OCI-LY1 (cell line): ENCODE results near the gene MUC7.

Experiments used
- H2AFZ ChIP-seq: fragments of 200-600 bp; sonication (generic), shearing (Covaris generic); 2 replicates; pipeline ENCODE4 v1.6.0; 2014; ENCODE audit warnings: antibody characterized with exemption, mild to moderate bottlenecking, low read length
- H3F3A ChIP-seq: fragments of 200-600 bp; sonication (generic), shearing (Covaris generic); 2 replicates; pipeline ENCODE4 v1.6.0; 2014; ENCODE audit warnings: mild to moderate bottlenecking, antibody characterized with exemption, low read length, moderate library complexity; ENCODE audit not compliant: insufficient read depth
- H3K27ac ChIP-seq: fragments of 200-600 bp; sonication (generic); 2 replicates; pipeline ENCODE4 v1.5.1; 2014; ENCODE audit warnings: low read length, mixed run types, mild to moderate bottlenecking, low read depth; ENCODE audit not compliant: poor library complexity, severe bottlenecking
- H3K27me3 ChIP-seq: fragments of 200-600 bp; sonication (generic); 2 replicates; pipeline ENCODE4 v1.6.0; 2014; ENCODE audit warnings: antibody characterized with exemption, mild to moderate bottlenecking, low read length, moderate library complexity; ENCODE audit not compliant: insufficient read depth
- H3K36me3 ChIP-seq: fragments of 200-600 bp; sonication (generic); 2 replicates; pipeline ENCODE4 v1.6.1; 2014; ENCODE audit warnings: mild to moderate bottlenecking, antibody characterized with exemption, low read length, moderate library complexity, mixed read lengths; ENCODE audit not compliant: insufficient read depth
- H3K4me1 ChIP-seq: fragments of 200-600 bp; sonication (generic); 2 replicates; pipeline ENCODE4 v1.5.1; 2014; ENCODE audit warnings: mild to moderate bottlenecking, low read length, moderate library complexity; ENCODE audit not compliant: insufficient read depth, severe bottlenecking
- H3K4me2 ChIP-seq: fragments of 200-600 bp; sonication (generic), shearing (Covaris generic); 2 replicates; pipeline ENCODE4 v1.6.1; 2014; ENCODE audit warnings: low read length
- H3K4me3 ChIP-seq: fragments of 200-600 bp; sonication (generic); 2 replicates; pipeline ENCODE4 v1.5.1; 2014; ENCODE audit warnings: low read length, low read depth, mild to moderate bottlenecking, mixed read lengths; ENCODE audit not compliant: poor library complexity, severe bottlenecking
- H3K79me2 ChIP-seq: fragments of 200-600 bp; shearing (Covaris generic); 2 replicates; pipeline ENCODE4 v1.6.1; 2016; ENCODE audit warnings: mixed run types, low read length, mixed read lengths; ENCODE audit not compliant: insufficient read depth
- H3K9ac ChIP-seq: fragments of 200-600 bp; sonication (generic), shearing (Covaris generic); 2 replicates; pipeline ENCODE4 v1.6.1; 2014; ENCODE audit warnings: mild to moderate bottlenecking, low read length, mixed read lengths
- H3K9me2 ChIP-seq: fragments of 200-600 bp; sonication (generic), shearing (Covaris generic); 2 replicates; pipeline ENCODE4 v1.6.1; 2014; ENCODE audit warnings: low read depth, mild to moderate bottlenecking, low read length, mixed read lengths
- H3K9me3 ChIP-seq: fragments of 200-600 bp; shearing (Covaris generic); 2 replicates; pipeline ENCODE4 v1.6.1; 2014; ENCODE audit warnings: low read length, mixed read lengths
- H4K20me1 ChIP-seq: fragments of 200-600 bp; sonication (generic), shearing (Covaris generic); 2 replicates; pipeline ENCODE4 v1.6.0; 2016; ENCODE audit warnings: mild to moderate bottlenecking, low read length; ENCODE audit not compliant: insufficient read depth
- EZH2 ChIP-seq: fragments of 200-600 bp; sonication (generic), shearing (Covaris generic); IDR thresholded peaks from 2 replicates; pipeline ENCODE4 v1.8.0; 2017; ENCODE audit warnings: borderline replicate concordance, mixed run types, mild to moderate bottlenecking, antibody characterized with exemption, low read length, moderate library complexity, mixed read lengths
- TF ChIP-seq, protein P1 (sequence below): fragments of 200-600 bp; sonication (generic), shearing (Covaris generic); IDR thresholded peaks from 2 replicates; pipeline ENCODE4 v1.5.1; 2017; ENCODE audit warnings: mild to moderate bottlenecking, antibody characterized with exemption, low read length, moderate library complexity, mixed read lengths

Gene MUC7

DNA sequence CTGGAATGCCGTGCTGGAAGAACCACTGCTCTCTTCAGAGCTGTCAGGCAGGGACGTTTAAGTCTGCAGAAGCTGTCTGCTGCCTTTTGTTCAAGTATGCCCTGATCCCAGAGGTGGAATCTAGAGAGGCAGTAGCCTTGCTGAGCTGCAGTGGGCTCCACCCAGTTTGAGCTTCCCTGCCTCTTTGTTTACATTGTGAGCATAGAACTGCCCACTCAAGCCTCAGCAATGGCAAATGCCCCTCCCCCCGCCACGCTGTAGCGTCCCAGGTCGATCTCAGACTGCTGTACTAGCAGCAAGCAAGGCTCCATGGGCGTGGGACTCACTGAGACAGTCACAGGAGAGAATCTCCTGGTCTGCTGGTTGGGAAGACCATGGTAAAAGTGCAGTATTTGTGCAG is 34.8 kb upstream of the MUC7 start:
- peaks cover 5% of the 10 kb centered on the region for H3K4me1 ChIP-seq
- H3K27me3 ChIP-seq = no peaks in the 10 kb centered on the region
- no peak overlapping the region for H3K9ac ChIP-seq
- no peaks in the 10 kb centered on the region for H3F3A ChIP-seq
- TF ChIP-seq EZH2 = no peak
- TF ChIP-seq, protein P1, sequence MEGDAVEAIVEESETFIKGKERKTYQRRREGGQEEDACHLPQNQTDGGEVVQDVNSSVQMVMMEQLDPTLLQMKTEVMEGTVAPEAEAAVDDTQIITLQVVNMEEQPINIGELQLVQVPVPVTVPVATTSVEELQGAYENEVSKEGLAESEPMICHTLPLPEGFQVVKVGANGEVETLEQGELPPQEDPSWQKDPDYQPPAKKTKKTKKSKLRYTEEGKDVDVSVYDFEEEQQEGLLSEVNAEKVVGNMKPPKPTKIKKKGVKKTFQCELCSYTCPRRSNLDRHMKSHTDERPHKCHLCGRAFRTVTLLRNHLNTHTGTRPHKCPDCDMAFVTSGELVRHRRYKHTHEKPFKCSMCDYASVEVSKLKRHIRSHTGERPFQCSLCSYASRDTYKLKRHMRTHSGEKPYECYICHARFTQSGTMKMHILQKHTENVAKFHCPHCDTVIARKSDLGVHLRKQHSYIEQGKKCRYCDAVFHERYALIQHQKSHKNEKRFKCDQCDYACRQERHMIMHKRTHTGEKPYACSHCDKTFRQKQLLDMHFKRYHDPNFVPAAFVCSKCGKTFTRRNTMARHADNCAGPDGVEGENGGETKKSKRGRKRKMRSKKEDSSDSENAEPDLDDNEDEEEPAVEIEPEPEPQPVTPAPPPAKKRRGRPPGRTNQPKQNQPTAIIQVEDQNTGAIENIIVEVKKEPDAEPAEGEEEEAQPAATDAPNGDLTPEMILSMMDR = no peak
- no peak overlapping the region for H3K4me3 ChIP-seq
- no peak overlapping the region for H2AFZ ChIP-seq
- H3K36me3 ChIP-seq = no peaks in the 10 kb centered on the region
- no peaks in the 10 kb centered on the region for H3K9me3 ChIP-seq
- no peak overlapping the region for H3K4me2 ChIP-seq
- no peaks in the 10 kb centered on the region for H3K79me2 ChIP-seq
- no peak overlapping the region for H3K27ac ChIP-seq
- no peaks in the 10 kb centered on the region for H3K9me2 ChIP-seq
- no peaks in the 10 kb centered on the region for H4K20me1 ChIP-seq

DNA sequence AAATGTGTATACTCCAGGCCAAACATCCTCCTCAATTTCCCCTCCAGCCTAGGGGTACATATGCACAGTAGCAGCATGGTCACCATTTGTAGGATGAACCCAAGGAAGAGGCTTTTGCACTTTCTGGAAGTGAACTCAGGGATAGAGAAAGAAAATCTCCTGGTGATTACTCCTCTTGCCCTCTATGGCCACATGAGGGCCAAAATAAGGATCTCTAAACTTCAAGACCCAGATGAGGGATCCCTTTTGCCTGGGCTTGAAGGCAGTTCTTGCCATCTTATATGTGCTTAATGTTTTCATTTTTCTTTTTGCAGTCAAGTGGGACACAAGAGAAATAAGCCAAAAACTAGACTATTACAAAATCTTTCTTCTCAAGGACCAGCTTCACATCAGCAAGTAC is 29.5 kb upstream of the MUC7 start:
- no peaks in the 10 kb centered on the region for H3K27me3 ChIP-seq

DNA sequence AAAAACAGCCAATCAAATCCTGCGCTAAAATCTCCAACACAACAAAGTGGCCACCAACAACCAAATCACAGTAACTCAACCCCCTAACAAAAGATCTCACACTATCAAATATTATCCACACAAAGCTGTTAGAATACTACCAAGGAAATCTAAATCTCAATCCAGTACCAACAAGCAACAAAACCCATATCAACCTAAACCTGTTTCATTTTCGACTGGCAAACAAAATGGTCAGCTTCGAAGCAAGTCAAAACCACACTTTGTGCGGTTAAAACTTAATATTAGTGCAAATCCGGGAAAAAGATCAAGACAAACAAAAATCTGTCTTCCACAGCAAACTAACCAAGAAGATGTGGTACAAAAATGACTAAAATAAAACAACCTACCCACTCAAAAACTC is 28.7 kb upstream of the MUC7 start:
- H3K9ac ChIP-seq = no peak overlapping the region

More for the DNA sequence above, 29.5 kb upstream of the MUC7 start:
- Histone ChIP-seq H3K9me3 (no peaks in the 10 kb centered on the region), H3K4me3 (no peak overlapping the region), H2AFZ (no peak overlapping the region), H3K27ac (no peak overlapping the region), H4K20me1 (no peaks in the 10 kb centered on the region), H3K36me3 (no peaks in the 10 kb centered on the region), H3K9ac (no peak overlapping the region), H3K4me2 (no peak overlapping the region), H3K9me2 (no peaks in the 10 kb centered on the region), H3K4me1 (peaks cover 1% of the 10 kb centered on the region), H3K79me2 (no peaks in the 10 kb centered on the region), H3F3A (no peaks in the 10 kb centered on the region)
- TF ChIP-seq EZH2 = no peak
- TF ChIP-seq, protein P1 = no peak

More for the DNA sequence above, 28.7 kb upstream of the MUC7 start:
- no peak overlapping the region for H3K27ac ChIP-seq
- no peaks in the 10 kb centered on the region for H3K79me2 ChIP-seq
- H3K36me3 ChIP-seq = no peaks in the 10 kb centered on the region
- H3K9me2 ChIP-seq = no peaks in the 10 kb centered on the region
- no peak for TF ChIP-seq EZH2
- TF ChIP-seq, protein P1 = no peak
- no peaks in the 10 kb centered on the region for H3K4me1 ChIP-seq
- H3K4me2 ChIP-seq = no peak overlapping the region
- H3K4me3 ChIP-seq = no peak overlapping the region
- H3K9me3 ChIP-seq = no peaks in the 10 kb centered on the region
- no peak overlapping the region for H2AFZ ChIP-seq
- no peaks in the 10 kb centered on the region for H3F3A ChIP-seq
- no peaks in the 10 kb centered on the region for H4K20me1 ChIP-seq
- H3K27me3 ChIP-seq = no peaks in the 10 kb centered on the region
